ENCODE data around the gene ACBD5.

The ACBD5 gene

DNA sequence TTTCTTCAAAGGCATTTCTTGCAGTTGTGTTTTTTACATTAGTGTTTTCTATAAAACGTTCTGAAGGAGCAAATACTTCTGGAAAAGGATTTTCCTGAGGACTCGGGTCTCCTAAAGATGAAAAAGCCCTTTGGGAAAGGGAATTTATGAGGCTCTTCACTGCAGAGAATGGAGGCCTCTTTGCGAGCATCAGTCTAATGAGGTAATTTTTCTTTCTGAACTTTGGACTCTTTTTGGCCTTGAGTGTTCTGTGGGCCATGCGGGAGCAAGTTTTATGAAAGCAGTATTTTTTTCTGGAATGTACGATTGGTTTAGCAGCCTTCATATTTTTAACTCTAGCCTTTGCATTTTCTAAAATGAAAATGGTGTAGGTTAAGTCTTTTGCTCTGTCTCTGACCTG, 6.4 kb upstream of the ACBD5 start:
- H3K4me3 ChIP-seq (ENCODE audit: low read depth, low read length), result no peak overlapping the region
- TF ChIP-seq, protein P1, sequence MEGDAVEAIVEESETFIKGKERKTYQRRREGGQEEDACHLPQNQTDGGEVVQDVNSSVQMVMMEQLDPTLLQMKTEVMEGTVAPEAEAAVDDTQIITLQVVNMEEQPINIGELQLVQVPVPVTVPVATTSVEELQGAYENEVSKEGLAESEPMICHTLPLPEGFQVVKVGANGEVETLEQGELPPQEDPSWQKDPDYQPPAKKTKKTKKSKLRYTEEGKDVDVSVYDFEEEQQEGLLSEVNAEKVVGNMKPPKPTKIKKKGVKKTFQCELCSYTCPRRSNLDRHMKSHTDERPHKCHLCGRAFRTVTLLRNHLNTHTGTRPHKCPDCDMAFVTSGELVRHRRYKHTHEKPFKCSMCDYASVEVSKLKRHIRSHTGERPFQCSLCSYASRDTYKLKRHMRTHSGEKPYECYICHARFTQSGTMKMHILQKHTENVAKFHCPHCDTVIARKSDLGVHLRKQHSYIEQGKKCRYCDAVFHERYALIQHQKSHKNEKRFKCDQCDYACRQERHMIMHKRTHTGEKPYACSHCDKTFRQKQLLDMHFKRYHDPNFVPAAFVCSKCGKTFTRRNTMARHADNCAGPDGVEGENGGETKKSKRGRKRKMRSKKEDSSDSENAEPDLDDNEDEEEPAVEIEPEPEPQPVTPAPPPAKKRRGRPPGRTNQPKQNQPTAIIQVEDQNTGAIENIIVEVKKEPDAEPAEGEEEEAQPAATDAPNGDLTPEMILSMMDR (IDR thresholded peaks at IDR 0.05; ENCODE audit: insufficient read depth, low read depth, low read length, missing control alignments), result no peak
- no peak for DNase-seq (ENCODE audit: low read depth)

DNA sequence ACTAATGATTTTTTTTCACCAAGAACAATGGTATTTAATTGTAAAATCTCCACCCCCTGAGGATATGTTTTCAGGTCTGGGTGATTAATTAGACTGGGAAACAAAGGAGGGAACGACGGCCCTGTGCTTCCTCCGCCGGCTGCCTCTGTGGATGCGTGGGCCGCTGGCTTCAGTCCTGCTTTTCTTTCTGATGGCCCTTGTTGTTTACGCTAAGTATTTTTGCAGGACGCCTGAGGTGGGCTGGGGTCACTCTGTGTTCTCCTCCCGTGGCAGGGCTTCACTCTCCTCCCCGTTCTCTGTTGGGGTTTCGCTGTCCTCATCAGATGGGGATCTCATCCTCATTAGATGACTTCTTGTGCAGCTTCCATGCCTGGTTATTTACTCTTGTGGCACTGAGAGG, 5.2 kb upstream of the ACBD5 start:
- TF ChIP-seq, protein P1 (IDR thresholded peaks at IDR 0.05; ENCODE audit: insufficient read depth, low read depth, low read length, missing control alignments), result no peak
- no peak overlapping the region for H3K4me3 ChIP-seq (ENCODE audit: low read depth, low read length)
- no peak for DNase-seq (ENCODE audit: low read depth)

DNA sequence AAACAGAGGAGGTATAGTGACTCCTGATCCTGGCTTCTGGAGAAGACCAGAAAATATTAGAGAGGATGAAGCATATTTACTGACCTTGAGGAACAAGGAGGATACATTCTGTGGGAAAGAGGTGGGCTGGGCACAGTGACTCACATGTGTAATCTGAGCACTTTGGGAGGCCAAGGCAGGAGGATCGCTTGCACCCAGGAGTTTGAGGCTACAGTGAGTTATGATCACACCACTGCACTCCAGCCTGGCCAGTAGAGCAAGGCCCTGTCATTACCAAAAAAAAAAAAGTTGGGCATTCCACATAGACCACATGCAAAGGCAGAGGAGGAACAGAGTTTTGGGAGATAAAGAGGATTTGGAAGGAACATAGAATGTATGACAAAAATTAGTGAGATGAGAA, 4.4 kb upstream of the ACBD5 start:
- DNase-seq (ENCODE audit: low read depth), result no peak
- H3K4me3 ChIP-seq (ENCODE audit: low read depth, low read length), result no peak overlapping the region
- TF ChIP-seq, protein P1 (IDR thresholded peaks at IDR 0.05; ENCODE audit: insufficient read depth, low read depth, low read length, missing control alignments), result no peak

DNA sequence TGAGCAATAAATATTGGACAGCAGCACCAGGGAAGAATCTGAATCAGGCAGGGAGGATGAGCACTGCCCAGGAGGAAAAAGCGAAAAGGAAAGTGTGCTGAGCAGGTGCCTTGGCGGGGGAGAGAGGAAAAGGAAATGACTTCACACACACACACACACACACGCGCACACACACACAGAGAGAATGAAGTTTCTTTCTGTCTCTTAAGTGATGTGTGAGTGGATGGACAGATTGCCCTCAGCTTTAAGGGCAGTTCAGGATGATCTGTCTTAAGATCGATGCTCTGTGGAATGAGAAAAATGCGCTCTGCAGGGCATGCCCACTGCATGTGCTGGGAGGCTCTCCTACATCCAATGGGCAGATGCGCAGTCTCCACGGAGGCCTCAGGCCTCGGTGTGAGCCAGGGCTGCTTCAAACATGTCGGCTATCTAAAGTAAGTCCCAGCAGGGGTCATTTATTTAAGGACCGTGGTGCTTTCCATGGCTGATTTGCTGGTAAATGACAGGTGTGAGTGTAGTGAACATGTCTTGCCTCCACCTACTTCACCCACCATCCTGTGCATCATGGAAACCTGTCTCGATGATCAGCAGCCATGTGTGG, 2.5 kb upstream of the ACBD5 start:
- peak overlapping the region; percentile 86 for H3K4me3 ChIP-seq (ENCODE audit: low read depth, low read length)
- peak; percentile 94 for DNase-seq (ENCODE audit: low read depth)
- TF ChIP-seq, protein P1 (IDR thresholded peaks at IDR 0.05; ENCODE audit: insufficient read depth, low read depth, low read length, missing control alignments), result no peak

DNA sequence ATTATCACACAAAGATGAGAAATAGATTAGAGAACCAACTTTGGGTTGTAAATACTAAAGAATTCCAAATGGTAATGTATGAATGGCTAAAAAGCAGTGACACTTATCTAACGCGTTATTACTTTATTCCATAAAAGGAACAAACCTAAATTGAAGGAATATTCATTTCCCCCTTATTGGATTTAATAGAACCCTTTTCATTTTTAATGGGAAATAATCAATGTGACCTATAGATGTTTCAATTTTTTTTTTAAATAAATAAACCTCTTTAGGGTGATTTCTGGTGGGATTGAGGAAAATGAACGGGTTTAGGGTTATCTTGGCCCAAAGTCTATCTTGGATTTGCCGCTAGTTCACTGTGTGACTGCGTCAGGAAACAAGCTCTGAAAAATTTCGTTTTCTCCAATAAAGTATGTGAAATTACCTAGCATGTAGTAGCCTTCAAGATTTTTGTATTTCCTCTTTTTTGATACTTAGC, 1.9 kb upstream of the ACBD5 start:
- DNase-seq (ENCODE audit: low read depth), result no peak
- TF ChIP-seq, protein P1 (IDR thresholded peaks at IDR 0.05; ENCODE audit: insufficient read depth, low read depth, low read length, missing control alignments), result no peak
- peak overlapping the region; percentile 86 for H3K4me3 ChIP-seq (ENCODE audit: low read depth, low read length)

DNA sequence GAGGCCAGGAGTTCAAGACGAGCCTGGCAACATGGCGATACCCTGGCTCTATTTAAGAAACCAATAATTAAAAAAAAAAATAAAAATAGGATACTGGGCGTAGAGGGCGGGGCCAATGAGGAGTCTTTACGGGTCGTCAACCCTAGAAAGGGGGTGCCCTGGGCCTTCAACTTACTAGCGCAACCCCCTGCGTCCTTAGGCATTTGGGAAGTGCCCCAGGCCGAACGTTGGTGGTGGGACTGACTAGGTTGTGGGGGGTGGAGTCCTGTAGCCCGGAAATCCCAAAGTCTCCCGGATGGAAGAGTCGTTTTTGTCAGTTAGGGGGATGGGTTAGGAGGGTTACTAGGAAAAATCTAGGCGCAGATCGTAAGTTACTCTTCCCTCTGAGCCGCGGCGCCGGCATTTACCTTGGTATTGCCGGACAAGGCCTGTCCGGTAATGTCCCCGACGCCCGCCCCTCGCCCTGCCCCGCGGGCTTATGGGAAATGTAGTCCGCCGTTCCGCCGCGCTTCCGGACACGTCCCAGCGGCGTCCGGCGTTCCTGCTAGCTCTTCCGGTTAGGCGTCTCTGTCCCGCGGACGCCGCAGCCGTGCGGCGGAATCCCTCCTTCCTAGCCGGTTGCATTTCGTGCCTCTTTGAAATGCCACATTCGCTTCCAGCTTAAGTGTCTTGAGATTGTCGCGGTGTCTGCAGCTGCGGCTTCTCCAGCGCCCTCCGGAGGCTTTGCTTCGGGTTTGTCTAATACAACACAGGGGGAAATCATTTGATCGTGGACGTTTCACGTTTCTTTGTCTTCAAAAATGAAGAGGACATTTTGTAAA, 1.3 kb upstream of the ACBD5 start:
- peak; percentile 98 for DNase-seq (ENCODE audit: low read depth)
- TF ChIP-seq, protein P1 (IDR thresholded peaks at IDR 0.05; ENCODE audit: insufficient read depth, low read depth, low read length, missing control alignments), result peak; percentile 35
- H3K4me3 ChIP-seq (ENCODE audit: low read depth, low read length), result peak overlapping the region; percentile 86
